H7 (cell line): ENCODE measurements around the gene CEACAM3. TPM values are rescaled to one million over a fixed set of nuclear protein-coding genes. Genes with fewer than 3 reads are reported as not detected.
A peak's percentile ranks its signal among the peaks of the same experiment; 100 is the strongest.

Experiments used
- DNase-seq: peaks from one replicate; pipeline ENCODE4 v3.0.0; 2012
- H3K27me3 ChIP-seq: 2 replicates; pipeline ENCODE4 v1.6.0; 2011; ENCODE audit warnings: mild to moderate bottlenecking, low read length; ENCODE audit not compliant: control insufficient read depth, insufficient read depth
- H3K36me3 ChIP-seq: replicated peaks from 2 replicates; pipeline ENCODE4 v1.5.1; 2011; ENCODE audit warnings: low read length; ENCODE audit not compliant: control insufficient read depth, insufficient read depth
- H3K4me3 ChIP-seq: 2 replicates; pipeline ENCODE4 v1.5.1; 2011; ENCODE audit warnings: low read depth, mild to moderate bottlenecking, control low read depth, low read length, moderate library complexity; ENCODE audit not compliant: insufficient read depth
- total RNA-seq: library from RNA; depleted of rRNA; stranded (reverse); fragments of >200 nt; shearing (Covaris generic); gene quantifications from 2 replicates; pipeline ENCODE4 v1.2.3, GENCODE V29; 2014

Gene CEACAM3
- total RNA-seq, 1 experiment from 2014 or later: not detected

GRCh38 chr19:41845051-41845590, 48.7 kb downstream of the CEACAM3 start:
- Histone ChIP-seq H3K36me3 (no peaks in the 10 kb centered on the region), H3K27me3 (no peaks in the 10 kb centered on the region)
- DNase-seq: no peak

GRCh38 chr19:41847351-41848105, 51.1 kb downstream of the CEACAM3 start:
- DNase-seq: peak; percentile 48
- no peak overlapping the region for H3K4me3 ChIP-seq
- H3K27me3 ChIP-seq: no peaks in the 10 kb centered on the region; the same call in 1 of the 2 replicates
- no peaks in the 10 kb centered on the region for H3K36me3 ChIP-seq

More at GRCh38 chr19:41845051-41845590, 48.7 kb downstream of the CEACAM3 start:
- H3K4me3 ChIP-seq: no peak overlapping the region

GRCh38 chr19:41848666-41849065, 52.3 kb downstream of the CEACAM3 start:
- Histone ChIP-seq H3K27me3 (no peaks in the 10 kb centered on the region; the same call in 1 of the 2 replicates), H3K36me3 (no peaks in the 10 kb centered on the region), H3K4me3 (no peak overlapping the region)
- DNase-seq: peak; percentile 36

- peak; percentile 12 for DNase-seq
- Histone ChIP-seq H3K27me3 (no peaks in the 10 kb centered on the region; the same call in 1 of the 2 replicates), H3K4me3 (no peak overlapping the region), H3K36me3 (no peaks in the 10 kb centered on the region)
These were observed 52.7 kb downstream of the CEACAM3 start for GRCh38 chr19:41849067-41849466.

- no peaks in the 10 kb centered on the region; the same call in 1 of the 2 replicates for H3K27me3 ChIP-seq
- H3K36me3 ChIP-seq: no peaks in the 10 kb centered on the region
- no peak overlapping the region for H3K4me3 ChIP-seq
- DNase-seq: peak; percentile 16
These were observed 54.0 kb downstream of the CEACAM3 start for GRCh38 chr19:41850381-41850780.

- Histone ChIP-seq H3K4me3 (no peak overlapping the region), H3K27me3 (no peaks in the 10 kb centered on the region; the same call in 1 of the 2 replicates), H3K36me3 (no peaks in the 10 kb centered on the region)
- DNase-seq: peak; percentile 61
These were observed 55.1 kb downstream of the CEACAM3 start for GRCh38 chr19:41851456-41851855.

- H3K4me3 ChIP-seq: no peak overlapping the region
- no peaks in the 10 kb centered on the region for H3K36me3 ChIP-seq
- peak; percentile 11 for DNase-seq
- H3K27me3 ChIP-seq: no peaks in the 10 kb centered on the region; the same call in 1 of the 2 replicates
These were observed 57.0 kb downstream of the CEACAM3 start for GRCh38 chr19:41853344-41853743.

GRCh38 chr19:41853768-41854167, 57.4 kb downstream of the CEACAM3 start:
- peak; percentile 7 for DNase-seq
- H3K36me3 ChIP-seq: no peaks in the 10 kb centered on the region
- no peaks in the 10 kb centered on the region; the same call in 1 of the 2 replicates for H3K27me3 ChIP-seq
- H3K4me3 ChIP-seq: no peak overlapping the region

- Histone ChIP-seq H3K27me3 (no peaks in the 10 kb centered on the region; the same call in 1 of the 2 replicates), H3K4me3 (peak overlapping the region; percentile 2; the same call in 1 of the 2 replicates), H3K36me3 (peaks cover 34% of the 10 kb centered on the region)
- DNase-seq: no peak
These were observed 62.8 kb downstream of the CEACAM3 start for GRCh38 chr19:41859213-41859617.

- Histone ChIP-seq H3K4me3 (peak within 1 kb of the TSS; percentile 76), H3K27me3 (no peaks in the 10 kb centered on the region; the same call in 1 of the 2 replicates), H3K36me3 (peaks cover 40% of the 10 kb centered on the region)
- DNase-seq: peak; percentile 98
These were observed 63.4 kb downstream of the CEACAM3 start, which contains the start of gene RPS19 for GRCh38 chr19:41859618-41860418. Gene RPS19 (plus strand): TSS chr19:41860255. CDS start chr19:41860775, 520 bp downstream.

- Histone ChIP-seq H3K27me3 (no peaks in the 10 kb centered on the region; the same call in 1 of the 2 replicates), H3K4me3 (peak overlapping the region; percentile 76), H3K36me3 (peaks cover 43% of the 10 kb centered on the region)
- no peak for DNase-seq
These were observed 64.2 kb downstream of the CEACAM3 start for GRCh38 chr19:41860419-41861115.
